T-helper 22 cell (primary cell): Measurements from ENCODE around the gene IRF6.
A peak's percentile ranks its signal among the peaks of the same experiment; 100 is the strongest.

Experiments used
- DNase-seq: peaks from one replicate; pipeline ENCODE4 v3.0.0-alpha.2; 2020; ENCODE audit warnings: low read depth

Gene IRF6

DNA sequence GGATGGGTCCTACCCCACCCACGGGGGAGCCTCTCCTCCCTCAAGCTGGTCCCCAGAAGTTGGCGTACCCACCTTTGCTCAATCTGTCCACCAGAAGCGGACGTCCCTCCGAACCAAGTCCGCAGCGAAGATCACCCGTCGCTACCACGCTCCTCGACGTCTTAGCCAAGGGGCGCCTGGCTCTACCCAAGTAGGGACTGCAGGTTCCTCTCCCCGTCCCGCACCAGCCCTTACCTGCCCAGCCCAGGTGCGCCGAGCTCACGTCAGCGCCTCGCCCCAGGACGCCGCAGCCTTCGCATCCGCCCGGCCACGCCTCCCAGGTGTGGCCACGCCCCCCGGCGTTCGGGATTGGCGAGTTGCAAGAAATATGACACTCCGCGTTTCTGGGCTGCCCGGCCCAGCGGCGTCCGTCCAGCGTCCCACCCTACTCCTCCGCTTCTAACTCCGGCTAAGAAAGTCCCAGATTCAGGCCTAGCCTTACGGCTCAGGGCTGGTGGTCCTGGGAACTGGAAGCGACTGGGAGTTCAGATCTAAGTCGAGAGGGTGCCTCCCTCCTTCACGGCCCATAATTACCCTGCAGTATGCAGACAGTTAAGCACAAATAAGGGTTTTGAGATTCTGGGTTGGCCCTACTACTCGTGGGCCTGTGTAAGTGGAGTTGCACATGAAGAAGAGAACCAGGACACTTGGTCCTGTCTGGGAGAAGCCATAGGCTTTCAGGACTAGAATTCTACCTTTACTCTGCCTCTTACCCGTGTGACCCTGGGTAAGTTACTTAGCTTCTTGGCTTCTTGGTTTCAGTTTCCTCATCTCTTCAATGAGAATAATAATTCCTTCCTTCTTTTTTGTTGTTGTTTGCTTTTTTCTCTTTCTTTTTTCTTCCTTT is at the start of gene IRF6:
Gene IRF6, minus strand, starts transcription at position 268 of the 886 bp plus-strand sequence. CDS start 4,729 bp downstream, outside the sequence.
- DNase-seq, result peak; percentile 60

DNA sequence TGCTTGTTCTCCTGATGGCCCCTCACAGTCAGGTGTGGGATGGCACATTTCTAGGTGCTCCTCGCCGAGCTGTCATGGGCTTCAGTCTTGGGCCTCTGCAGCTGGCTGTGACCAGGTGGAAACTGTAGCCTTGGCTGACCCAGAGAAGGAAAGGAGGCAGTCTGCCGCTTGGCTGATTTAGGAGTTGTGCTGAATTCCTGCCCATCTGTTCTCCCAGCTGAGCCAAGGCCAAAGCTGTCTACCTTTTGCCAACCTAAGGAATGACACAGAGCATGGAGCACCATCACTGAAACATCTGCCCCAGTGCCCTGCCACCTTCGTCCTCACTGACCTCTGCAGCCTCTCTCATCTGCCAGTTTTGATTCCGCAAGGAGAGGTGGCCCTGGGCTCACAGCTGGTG is 49.7 kb upstream of the IRF6 start:
- no peak for DNase-seq

DNA sequence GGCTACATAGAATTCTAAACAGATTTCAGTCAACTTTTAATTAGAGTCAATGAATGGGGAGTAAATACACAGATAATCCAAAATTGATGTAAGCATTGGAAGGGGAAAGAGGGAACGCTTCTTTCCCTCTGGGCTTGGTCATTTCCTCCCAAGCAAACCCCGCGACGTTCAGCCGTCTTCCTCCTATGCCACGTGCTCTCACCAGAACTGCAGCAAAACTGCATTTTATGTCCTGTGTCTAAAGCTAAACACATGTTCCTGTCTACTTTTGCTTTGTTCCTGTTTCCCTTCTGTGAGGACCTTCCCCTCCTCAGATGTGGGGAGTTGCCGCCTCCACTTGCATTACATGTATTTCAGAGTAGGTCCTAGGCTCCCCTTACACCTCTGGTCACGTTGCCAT is 49.1 kb upstream of the IRF6 start:
- no peak for DNase-seq

DNA sequence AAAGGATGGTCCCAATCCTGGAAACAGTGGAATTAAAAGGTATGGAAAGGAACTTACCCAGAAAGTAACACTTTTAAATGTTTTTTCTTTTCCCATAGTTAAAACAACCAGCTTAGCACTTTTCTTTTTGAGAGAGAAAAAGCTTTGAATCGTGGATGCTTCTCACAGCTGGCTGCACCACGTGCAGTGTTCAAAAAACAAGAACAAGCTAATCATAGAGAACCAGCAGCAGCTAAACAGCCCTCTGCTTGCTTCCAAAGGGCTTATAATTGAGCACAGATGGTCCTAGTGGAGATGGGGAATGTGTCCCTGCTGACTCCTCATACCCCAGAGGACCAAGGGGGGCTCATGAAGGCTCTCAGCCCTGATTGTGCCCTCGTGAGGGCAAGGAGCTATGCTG is 48.3 kb upstream of the IRF6 start:
- no peak for DNase-seq

DNA sequence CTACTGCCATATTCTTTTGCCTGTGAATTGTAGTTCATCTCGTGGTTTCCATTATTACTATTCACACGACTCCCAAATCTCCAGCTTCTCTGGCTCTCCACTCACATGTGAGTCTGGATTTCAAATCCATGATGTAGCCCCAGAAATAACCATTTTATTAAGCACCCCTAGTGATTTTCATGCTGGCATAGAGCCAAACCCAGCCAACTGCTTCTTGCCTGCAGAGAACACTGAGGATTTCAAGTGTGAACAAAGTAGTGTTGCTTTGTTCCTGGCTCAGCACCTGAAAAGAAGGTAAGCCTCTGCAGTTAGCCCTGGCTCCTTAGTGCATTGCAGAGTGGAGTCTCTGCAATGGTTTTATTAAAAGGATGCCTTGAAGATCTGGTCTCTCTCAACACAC is 47.7 kb upstream of the IRF6 start:
- no peak for DNase-seq

DNA sequence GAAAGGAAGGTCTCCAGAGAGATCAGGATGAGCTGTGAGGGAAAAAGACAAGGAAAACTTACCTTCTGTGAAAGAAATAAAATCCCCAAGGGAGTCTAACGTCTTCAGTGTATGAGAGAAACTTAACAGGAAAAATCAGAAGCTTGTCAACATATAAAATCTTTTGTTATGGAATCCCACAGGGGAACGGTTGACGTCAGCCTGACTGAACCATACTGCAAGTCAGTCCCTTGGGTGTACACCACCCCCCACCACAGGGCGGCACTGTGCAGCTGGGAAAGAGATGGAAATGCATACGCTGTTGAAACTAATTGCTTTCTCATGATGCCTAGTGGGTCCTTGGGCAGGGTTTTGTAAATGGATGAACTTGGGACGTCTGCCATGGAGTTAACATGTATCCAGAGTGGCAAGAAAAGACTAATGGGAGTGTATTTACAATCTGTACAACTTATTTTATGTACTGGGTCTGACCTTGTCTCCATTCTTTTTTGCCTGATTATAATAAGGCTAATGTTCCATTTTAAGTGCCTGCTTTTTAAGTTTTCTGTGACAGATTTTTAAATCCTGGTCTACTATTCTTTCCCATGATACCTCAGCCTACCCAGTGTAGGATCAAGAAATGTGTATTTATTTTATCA is 44.5 kb upstream of the IRF6 start:
- DNase-seq, result no peak

DNA sequence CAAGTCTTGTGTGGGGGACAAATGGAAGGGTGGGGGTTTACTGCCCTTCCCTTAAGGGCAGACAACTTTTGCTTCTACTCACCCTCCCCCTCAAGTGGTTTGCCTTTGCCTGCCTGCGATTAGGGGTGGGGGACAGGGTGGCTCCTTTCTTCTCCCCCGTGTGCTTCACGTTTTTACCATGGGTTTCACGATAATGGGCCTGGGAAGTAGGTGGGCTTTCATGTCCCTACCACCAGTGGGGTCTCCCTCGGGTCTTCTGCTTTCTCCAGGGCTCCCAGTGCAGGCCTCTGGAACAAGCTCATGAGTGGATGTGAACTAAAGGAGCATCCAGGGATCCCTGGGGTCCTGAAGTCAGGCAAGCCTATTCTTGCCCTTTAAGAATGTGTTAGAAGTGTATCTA is 43.4 kb upstream of the IRF6 start:
- DNase-seq, result no peak

DNA sequence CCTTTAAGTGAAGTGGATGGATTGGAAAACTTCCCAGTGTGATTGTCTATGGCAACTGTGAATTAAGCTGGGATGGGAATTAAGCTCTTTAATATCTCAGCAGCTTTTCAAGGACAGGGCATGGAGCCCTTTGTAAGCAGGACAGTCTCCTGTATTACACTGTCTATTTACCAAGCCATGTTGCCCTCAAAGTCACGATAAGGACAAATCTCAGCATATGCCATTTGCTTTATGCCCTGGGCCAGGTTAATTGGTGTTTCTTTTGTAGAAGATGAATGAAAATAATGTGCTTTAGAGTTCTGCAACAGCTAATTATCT is 39.4 kb upstream of the IRF6 start:
- no peak for DNase-seq

DNA sequence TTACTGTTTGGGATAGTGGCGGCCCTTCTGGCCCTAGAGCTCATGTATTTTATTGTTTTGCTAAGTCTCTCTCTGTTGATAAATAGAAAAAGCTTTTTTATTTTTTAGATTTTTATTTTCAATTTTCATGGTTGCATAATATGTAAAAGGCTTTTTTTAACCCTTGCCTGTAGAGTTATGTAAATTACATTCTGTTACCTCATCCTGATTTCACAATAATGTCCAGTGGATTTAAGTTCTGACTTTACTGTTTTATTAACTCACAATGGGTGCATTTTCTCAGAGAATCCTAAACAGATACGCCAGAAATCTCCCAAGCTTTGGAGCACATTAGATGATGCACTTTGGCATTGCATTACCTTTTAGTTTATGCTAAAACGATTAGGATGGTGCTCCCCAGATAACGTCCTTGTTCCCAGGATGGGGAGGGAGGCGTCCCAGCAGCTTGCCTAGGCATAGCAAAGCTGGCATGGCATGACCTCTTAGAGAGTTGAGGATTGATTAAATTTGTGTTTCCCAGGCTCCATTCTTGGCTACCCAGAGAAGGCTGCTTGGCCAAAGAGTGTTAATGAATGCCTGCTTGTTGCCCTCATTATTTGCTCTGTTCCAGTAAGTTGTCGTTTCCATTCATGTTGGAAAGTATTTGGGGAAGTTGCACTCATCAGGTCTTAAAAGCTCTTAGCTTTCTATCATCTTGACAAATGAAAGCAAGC is 38.9 kb upstream of the IRF6 start:
- DNase-seq, result no peak

DNA sequence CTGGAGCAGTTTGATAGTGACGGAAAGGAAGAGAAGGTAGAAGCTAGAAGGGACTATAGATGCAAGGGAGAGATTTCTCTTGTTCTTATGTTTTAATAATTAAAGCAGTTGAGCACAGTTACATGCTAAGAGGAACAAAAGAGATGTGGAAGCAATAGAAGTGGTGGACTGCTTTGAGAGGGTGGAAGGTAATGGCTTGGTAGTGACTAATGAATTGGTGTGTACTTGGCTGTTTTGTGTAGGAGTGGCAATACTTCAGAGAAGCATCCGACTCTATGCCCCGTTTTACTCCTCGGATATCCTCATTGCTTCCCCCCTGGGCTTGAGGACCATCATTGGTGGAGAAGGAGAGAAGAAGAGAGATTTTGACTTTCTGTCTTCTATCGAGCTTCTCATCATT is 34.7 kb upstream of the IRF6 start:
- DNase-seq, result no peak

DNA sequence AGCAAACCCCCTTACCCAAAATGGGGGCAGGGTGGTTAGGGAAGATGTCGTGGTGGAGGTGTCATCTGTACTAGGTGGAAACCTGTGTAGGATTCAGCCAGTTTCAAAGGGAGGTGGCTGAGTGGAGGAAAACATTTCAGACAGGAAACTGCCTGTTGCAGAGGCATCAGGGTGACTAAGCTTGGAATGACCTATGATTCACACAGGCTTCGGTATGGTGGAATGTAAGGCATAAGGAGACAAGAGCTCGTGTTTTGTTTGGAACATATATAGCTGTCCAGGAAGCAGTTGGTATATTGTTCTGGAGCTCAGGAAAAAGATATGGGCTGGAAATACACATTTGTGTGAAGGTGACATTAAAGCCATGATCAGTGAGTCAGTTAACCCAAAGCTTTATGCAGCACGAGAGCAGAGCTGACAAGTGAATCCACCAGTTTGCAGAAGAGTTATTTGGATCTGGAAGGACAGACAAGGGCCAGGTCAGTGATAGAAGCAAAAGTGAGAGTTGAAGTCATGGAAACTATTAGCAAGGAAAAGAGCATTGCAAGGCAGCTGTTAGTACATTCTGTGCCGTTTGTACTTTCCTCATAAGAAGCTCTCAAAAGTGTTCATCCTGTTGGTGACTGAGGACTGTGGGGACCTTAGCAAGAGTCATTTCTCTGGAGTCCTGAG is 34.1 kb upstream of the IRF6 start:
- DNase-seq, result no peak

DNA sequence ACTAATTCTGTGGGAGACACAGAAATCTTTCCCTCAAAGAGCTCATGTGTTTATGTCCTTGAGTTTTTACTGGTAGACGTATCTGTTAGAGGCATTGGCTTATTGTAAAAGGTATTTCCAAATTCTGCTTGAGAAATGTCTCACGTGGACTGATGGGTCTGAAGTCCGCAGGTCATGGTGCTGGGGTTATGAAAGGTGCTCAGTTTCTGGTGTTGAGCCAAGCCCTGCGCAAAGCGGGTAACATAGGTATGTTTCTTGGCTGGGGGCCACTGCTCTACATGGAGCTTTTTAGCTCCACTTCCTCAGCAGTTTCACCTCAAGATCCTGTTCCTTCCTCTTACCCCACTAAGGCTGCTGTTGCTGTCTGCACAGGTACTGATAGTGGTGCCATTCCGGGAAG is 32.6 kb upstream of the IRF6 start:
- DNase-seq, result no peak

DNA sequence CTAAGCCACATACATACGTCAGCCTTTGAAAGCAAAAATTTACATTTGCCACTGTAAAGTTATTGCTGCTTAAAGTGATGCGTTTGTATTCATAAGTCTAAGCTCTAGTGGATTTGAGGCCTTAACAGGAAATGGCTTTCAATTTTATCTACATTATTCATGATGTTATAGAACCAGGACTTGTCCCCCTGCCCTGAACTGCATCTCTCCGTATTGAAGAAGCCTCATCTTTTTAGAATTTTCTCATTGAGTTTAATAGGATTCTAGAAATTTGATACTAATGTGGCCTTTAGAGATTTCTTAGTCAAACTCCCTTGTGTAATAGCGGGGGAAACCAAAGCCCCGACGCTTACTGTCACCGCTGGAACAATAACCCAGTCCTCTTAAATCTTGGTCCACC is 31.7 kb upstream of the IRF6 start:
- no peak for DNase-seq

DNA sequence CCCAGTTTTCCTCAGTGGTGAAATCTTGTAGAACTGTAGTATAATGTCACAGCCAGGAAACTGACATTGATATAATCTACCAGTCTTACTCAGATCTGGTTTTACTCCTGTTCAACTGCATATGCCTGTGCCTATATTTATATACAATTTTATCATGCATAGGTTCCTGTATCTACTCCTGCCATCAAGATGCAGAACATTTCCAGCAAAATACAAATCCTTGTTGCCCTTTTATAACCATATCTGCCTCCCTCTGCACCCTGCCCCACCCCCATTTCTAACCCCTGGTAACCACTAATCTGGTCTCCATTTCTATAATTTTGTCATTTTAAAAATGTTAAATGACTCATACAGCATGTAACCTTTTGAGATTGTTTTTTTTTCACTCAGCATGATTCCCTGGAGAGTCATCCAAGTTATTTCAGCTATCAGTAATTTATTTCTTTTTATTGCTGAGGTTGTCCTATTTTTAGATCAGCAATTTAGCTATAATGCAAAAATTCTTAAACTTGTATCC is 29.9 kb upstream of the IRF6 start:
- no peak for DNase-seq

DNA sequence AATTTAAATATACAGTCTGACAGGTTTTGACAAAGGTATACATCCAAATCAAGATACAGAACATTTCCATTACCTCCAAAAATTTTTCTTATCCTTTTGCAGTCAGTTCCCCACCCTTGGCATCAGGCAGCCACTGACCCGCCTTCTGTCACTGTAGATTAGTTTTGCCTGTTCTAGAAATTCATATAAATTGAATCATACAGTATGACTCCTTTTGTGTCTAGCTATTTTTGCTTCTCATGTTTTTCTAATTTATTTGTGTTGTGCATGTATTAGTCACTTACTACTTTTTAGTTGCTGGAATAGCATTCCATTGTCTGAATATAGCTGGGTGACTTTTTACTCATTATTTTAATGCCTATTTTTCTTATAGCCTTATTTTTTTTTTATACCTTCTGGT is 25.7 kb upstream of the IRF6 start:
- DNase-seq, result no peak

DNA sequence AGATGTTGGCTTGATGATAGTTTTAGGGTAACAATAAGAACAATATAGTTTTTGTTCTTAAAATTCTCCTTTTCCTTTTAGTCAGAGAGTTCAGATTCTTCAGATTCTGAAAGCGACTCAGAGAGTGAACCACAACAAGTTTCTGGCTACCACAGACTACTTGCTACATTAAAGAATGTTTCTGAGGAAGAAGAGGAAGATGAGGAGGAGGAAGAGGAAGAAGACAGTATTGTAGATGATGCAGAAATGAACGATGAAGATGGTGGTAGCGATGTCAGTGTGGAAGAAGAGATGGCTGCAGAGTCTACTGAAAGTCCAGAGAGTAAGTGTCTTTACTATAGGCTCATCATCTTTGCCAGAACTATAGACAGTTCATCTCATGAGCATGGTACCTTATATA is 24.8 kb upstream of the IRF6 start:
- no peak for DNase-seq

DNA sequence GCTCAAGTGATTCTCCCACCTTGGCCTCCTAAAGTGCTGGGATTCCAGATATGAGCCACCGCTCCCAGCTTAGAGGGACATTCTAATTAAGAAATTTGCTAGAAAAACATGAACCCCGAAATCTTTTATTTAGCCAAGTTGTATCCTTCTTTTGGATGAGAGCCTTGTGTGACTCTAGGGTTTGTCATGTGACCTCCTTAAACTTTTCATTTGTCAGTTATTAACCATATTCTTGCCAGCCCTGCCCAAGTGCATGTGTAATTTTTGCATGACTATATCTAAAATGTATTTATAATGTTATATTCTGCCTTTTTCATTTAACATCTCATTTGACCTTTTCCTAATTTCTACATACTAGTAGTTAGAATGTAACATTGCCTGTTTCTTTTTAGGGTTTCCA is 23.8 kb upstream of the IRF6 start:
- DNase-seq, result no peak

DNA sequence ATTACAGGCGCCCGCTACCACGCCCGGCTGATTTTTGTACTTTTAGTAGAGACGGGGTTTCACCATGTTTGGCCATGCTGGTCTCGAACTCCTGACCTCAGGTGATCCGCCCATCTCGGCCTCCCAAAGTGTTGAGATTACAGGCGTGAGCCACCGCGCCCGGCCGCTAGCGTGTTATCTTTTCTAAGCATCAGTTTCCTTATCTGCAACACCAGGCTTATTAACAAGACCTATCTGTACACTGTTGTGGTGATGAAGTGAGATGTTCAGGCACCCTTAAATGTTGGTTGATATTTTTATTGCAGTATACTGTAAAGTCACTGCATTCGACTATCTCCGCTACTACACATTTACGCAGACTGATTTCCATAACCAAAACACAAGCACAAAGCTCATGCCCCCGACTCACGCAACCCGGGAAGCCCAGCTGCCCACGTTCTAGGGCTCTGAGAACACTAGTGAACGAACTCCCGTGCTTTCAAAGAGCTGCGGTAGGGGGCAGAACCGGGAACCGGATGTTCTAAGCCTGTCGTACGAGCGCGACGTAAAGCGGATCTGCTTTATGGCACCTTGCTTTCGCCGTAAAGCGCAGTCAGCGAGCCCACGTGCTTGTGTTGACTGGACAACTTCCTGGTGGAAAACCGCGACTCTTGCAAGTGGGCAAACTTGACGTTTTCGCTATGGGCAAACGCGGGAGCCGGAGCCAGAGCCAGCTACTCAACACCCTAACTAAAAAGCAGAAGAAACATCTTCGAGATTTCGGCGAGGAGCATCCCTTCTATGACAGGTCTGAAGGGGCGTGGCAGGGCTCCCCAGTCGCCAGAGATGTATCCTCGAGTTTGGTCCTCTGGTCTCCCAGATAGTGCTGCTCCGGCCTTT is 21.7 kb upstream of the IRF6 start, which contains the start of gene UTP25:
Gene UTP25, plus strand, starts transcription at position 589 of the 879 bp plus-strand sequence. Its CDS starts 92 bp downstream, at position 681.
- peak; percentile 84 for DNase-seq

DNA sequence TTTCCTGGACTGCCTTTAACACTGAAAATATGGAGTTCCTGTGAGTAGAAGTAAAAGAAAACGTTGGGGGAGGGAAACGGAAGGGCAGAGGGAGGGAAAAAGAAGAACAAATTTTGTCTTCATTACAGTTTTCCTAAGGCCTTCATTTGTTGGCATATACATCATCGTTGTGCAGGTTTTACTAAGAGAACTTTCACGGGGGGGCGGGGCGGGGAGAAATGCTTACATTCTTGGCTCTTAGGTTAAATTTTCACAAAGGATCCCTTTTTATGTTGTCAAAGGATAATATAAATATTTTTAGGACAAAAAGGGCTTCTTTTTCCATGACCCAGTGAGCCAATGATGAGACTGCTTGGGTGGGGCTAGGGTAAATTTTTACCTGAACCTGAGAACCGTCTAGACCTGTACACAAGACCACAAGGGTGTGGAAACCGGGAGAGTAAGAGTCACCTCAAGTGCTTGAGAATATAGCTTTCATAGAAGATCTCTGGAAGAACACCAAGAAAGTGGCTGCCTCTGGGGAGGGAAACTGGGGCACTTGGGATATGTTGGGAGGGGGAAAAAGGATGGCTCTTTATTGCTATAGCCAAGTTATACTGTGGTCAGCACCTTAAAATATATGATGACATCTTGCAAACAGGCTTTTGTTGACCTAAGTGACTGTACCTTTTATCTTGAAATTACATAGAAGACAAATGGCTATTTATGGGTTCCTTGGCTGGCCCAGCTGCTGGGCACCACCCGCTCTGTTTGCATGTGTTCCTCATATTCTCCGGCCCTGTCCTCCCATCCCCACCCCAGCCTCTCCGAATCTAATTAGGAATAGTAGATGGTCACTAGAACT is 19.9 kb upstream of the IRF6 start:
- no peak for DNase-seq
